HepG2 (cell line): Measurements from ENCODE around the gene MAP3K5. TPM values are rescaled to one million over a fixed set of nuclear protein-coding genes. Genes with fewer than 3 reads are reported as not detected.

Source experiments
- ATAC-seq: fragments of 200-7000 bp; cut with Tn5 transposase; 3 replicates; pipeline ENCODE4 v1.9.1; 2020; ENCODE audit warnings: mild to moderate bottlenecking, moderate library complexity
- BruUV-seq: library from RNA; stranded (reverse); fragments of 400-500 nt; replicated peaks from 2 replicates; lab custom pipeline; 2021; lab: Mats Ljungman, UMichigan
- CTCF ChIA-PET: fragments of 300-600 bp; formaldehyde crosslinking; extraction: SDS; loops from one replicate; lab custom pipeline; 2021; ENCODE audit warnings: low total read pairs, inconsistent platforms, low intra/inter-chr PET ratio; lab: Yijun Ruan, JAX
- POLR2A ChIA-PET: fragments of 350-600 bp; sonication (Branson Sonifier 250); formaldehyde crosslinking; loops from one replicate; lab custom pipeline; 2020; ENCODE audit warnings: antibody characterized with exemption, inconsistent platforms; lab: Yijun Ruan, JAX
- DNase-seq: peaks from one replicate; pipeline ENCODE4 v3.0.0-alpha.2; 2015; ENCODE audit warnings: low spot score
- FAIRE-seq: peaks from 3 replicates; lab custom pipeline; 2011; peaks lifted over from hg19 to GRCh38; lab: Jason Lieb, UNC
- H2AFZ ChIP-seq: one replicate; pipeline ENCODE4 v1.6.1; 2011; ENCODE audit warnings: low read length, inconsistent platforms
- H3K27ac ChIP-seq: fragments of 300-600 bp; 3 replicates; pipeline ENCODE4 v1.8.0; 2011; ENCODE audit warnings: mixed run types, mild to moderate bottlenecking, mixed read lengths, low read length, inconsistent platforms; ENCODE audit not compliant: insufficient read depth; ENCODE audit errors: extremely low read length
- H3K27me3 ChIP-seq, 2 experiments: fragments of 200-600 bp in 1 of 2; 2 replicates in 1 of 2; 3 replicates in 1 of 2; pipeline versions ENCODE4 v1.6.0 to v1.8.0; 2011; ENCODE audit warnings: low read length in 2 of 2, mild to moderate bottlenecking in 2 of 2, moderate library complexity in 2 of 2, inconsistent platforms in 1 of 2; ENCODE audit not compliant: insufficient read depth in 2 of 2, control insufficient read depth in 1 of 2
- H3K36me3 ChIP-seq, 2 experiments: fragments of 200-600 bp in 1 of 2; replicated peaks in 1 of 2; 2 replicates in 1 of 2; 3 replicates in 1 of 2; pipeline versions ENCODE4 v1.5.1 to v1.8.0; 2011; ENCODE audit warnings: low read length in 2 of 2, inconsistent platforms in 1 of 2; ENCODE audit not compliant: insufficient read depth in 2 of 2, control insufficient read depth in 1 of 2
- H3K4me1 ChIP-seq: 2 replicates; pipeline ENCODE4 v1.5.1; 2012; ENCODE audit warnings: low read length, inconsistent platforms; ENCODE audit not compliant: insufficient read depth
- H3K4me2 ChIP-seq: 2 replicates; pipeline ENCODE4 v1.6.0; 2011; ENCODE audit warnings: low read depth, low read length, inconsistent platforms
- H3K4me3 ChIP-seq, 3 experiments: fragments of 200-600 bp in 1 of 3; sonication (generic), shearing (Covaris generic) in 1 of 3; replicated peaks in 1 of 3; 2 replicates each; pipeline ENCODE4 v1.5.1; 2011 to 2016; ENCODE audit warnings: low read length in 3 of 3, inconsistent platforms in 2 of 3, low read depth in 2 of 3, mild to moderate bottlenecking in 2 of 3, control low read depth in 1 of 3, mixed read lengths in 1 of 3; ENCODE audit not compliant: insufficient read depth in 1 of 3
- H3K79me2 ChIP-seq: one replicate; pipeline ENCODE4 v1.6.1; 2011; ENCODE audit warnings: low read length, inconsistent platforms; ENCODE audit not compliant: insufficient read depth
- H3K9ac ChIP-seq: 2 replicates; pipeline ENCODE4 v1.6.0; 2011; ENCODE audit warnings: mild to moderate bottlenecking, low read depth, low read length, inconsistent platforms; ENCODE audit not compliant: insufficient read depth
- H3K9me3 ChIP-seq: 2 replicates; pipeline ENCODE4 v1.5.1; 2012; ENCODE audit warnings: mild to moderate bottlenecking, low read length
- H4K20me1 ChIP-seq: 2 replicates; pipeline ENCODE4 v1.6.0; 2011; ENCODE audit warnings: inconsistent platforms, mild to moderate bottlenecking, low read length, moderate library complexity; ENCODE audit not compliant: insufficient read depth
- CHD4 ChIP-seq: fragments of 200-600 bp; sonication (generic); IDR thresholded peaks from 2 replicates; pipeline ENCODE4 v1.7.0; 2017; ENCODE audit warnings: mild to moderate bottlenecking, low read length, borderline replicate concordance
- EEA1 ChIP-seq: sonication (generic); formaldehyde crosslinking; IDR thresholded peaks from 2 replicates; pipeline ENCODE4 v1.5.1; 2020; ENCODE audit warnings: mild to moderate bottlenecking, missing genetic modification reagents, borderline replicate concordance
- SP4 ChIP-seq: sonication (generic); formaldehyde crosslinking; IDR thresholded peaks from 2 replicates; pipeline ENCODE4 v1.8.1; 2023; ENCODE audit warnings: mild to moderate bottlenecking, missing genetic modification reagents
- TEAD2 ChIP-seq: sonication (generic); formaldehyde crosslinking; IDR thresholded peaks from 2 replicates; pipeline ENCODE4 v1.9.0; 2021; ENCODE audit warnings: missing genetic modification reagents
- ZNF225 ChIP-seq: sonication (generic); formaldehyde crosslinking; IDR thresholded peaks from 2 replicates; pipeline ENCODE4 v1.4.0; 2020; ENCODE audit warnings: mild to moderate bottlenecking, missing genetic modification reagents
- ZNF430 ChIP-seq: sonication (generic); formaldehyde crosslinking; IDR thresholded peaks from 2 replicates; pipeline ENCODE4 v1.9.0; 2021; ENCODE audit warnings: mild to moderate bottlenecking, missing genetic modification reagents
- ZNF776 ChIP-seq: sonication (generic); formaldehyde crosslinking; IDR thresholded peaks from 2 replicates; pipeline ENCODE4 v1.4.0; 2020; ENCODE audit warnings: mild to moderate bottlenecking, missing genetic modification reagents
- ZNF883 ChIP-seq: sonication (generic); formaldehyde crosslinking; IDR thresholded peaks from 2 replicates; pipeline ENCODE4 v1.5.1; 2020; ENCODE audit warnings: mild to moderate bottlenecking, missing genetic modification reagents; ENCODE audit errors: not compliant biosample characterization
- ZSCAN30 ChIP-seq: sonication (generic); formaldehyde crosslinking; IDR thresholded peaks from 2 replicates; pipeline ENCODE4 v1.5.0; 2020; ENCODE audit warnings: mild to moderate bottlenecking, missing genetic modification reagents
- WGBS: methylation state at CpG from one replicate; pipeline ENCODE4 v1.1.6; 2017; ENCODE audit warnings: low lambda C conversion rate; 5-methylcytosine and 5-hydroxymethylcytosine counted together
- in situ Hi-C: cut with HindIII; loops from 2 replicates; pipeline ENCODE4 v1.10.0; 2017; ENCODE audit warnings: low pct_unique_long_range_greater_than_20kb; ENCODE audit not compliant: extremely low pct_ligation_motif_present
- intact Hi-C: fragments of 100-400 bp; cut with micrococcal nuclease; formaldehyde crosslinking; loops from one replicate; pipeline ENCODE4 v1.10.0; 2022; ENCODE audit not compliant: unreplicated experiment
- polyA plus RNA-seq, 8 experiments: library from polyadenylated mRNA; depleted of rRNA in 3 of 8; stranded (reverse) in 7 of 8; unstranded in 1 of 8; fragments of >200 nt; fragmentation: Illumina TruSeq in 4 of 8; extraction: Trizol in 4 of 8; gene quantifications; 2 replicates each; pipeline versions ENCODE4 v1.2.1 to v1.2.3, GENCODE V29; 2011 to 2016; ENCODE audit warnings: low read depth in 4 of 8, missing spikeins in 1 of 8, mixed read lengths in 1 of 8; ENCODE audit not compliant: insufficient read depth in 1 of 8
- total RNA-seq, 5 experiments: library from RNA; depleted of rRNA; stranded (reverse); fragments of >200 nt; fragmentation: Illumina TruSeq; extraction: Trizol; gene quantifications; 2 replicates each; pipeline ENCODE4 v1.2.3, GENCODE V29; 2016; ENCODE audit warnings: low read depth in 1 of 5
- TF ChIP-seq, protein P1 (sequence below): sonication (generic); formaldehyde crosslinking; IDR thresholded peaks from 2 replicates; pipeline ENCODE4 v1.9.0; 2021; ENCODE audit warnings: missing genetic modification reagents, borderline replicate concordance
- TF ChIP-seq, protein P2 (sequence below): sonication (generic); formaldehyde crosslinking; conservative IDR thresholded peaks from 2 replicates; pipeline ENCODE4 v1.8.0; 2022; ENCODE audit warnings: mild to moderate bottlenecking, moderate library complexity, missing genetic modification reagents

The MAP3K5 gene
- total and polyA plus RNA-seq, 2 of the 13 experiments (the other 11 are each of a cell fraction or from before 2014, with no cell fraction given): not detected

DNA sequence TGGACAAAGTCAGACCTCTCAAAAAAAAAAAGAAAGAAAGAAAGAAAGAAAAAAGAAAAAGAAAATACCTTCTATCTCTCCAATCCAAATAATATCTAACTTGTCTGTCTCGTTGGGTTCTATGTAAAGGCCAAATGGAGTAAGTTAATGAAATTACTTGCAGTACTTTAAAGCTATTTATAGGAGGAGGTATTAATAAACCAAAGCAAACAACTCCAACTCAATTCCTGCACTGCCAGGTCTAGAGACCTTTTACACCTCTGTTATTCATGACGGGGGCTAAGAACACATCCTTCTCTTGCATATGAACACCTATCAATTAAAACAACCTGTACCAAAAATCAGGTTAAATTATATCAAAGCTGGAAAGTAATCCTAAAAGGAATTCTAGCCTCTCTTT, 80.6 kb downstream of the MAP3K5 start (continued):
- TF ChIP-seq, protein P1, sequence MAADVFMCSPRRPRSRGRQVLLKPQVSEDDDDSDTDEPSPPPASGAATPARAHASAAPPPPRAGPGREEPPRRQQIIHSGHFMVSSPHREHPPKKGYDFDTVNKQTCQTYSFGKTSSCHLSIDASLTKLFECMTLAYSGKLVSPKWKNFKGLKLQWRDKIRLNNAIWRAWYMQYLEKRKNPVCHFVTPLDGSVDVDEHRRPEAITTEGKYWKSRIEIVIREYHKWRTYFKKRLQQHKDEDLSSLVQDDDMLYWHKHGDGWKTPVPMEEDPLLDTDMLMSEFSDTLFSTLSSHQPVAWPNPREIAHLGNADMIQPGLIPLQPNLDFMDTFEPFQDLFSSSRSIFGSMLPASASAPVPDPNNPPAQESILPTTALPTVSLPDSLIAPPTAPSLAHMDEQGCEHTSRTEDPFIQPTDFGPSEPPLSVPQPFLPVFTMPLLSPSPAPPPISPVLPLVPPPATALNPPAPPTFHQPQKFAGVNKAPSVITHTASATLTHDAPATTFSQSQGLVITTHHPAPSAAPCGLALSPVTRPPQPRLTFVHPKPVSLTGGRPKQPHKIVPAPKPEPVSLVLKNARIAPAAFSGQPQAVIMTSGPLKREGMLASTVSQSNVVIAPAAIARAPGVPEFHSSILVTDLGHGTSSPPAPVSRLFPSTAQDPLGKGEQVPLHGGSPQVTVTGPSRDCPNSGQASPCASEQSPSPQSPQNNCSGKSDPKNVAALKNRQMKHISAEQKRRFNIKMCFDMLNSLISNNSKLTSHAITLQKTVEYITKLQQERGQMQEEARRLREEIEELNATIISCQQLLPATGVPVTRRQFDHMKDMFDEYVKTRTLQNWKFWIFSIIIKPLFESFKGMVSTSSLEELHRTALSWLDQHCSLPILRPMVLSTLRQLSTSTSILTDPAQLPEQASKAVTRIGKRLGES (CRISPR knock-in tag): no peak
- no peak for TF ChIP-seq ZNF430 (CRISPR knock-in tag)
- no peak for TF ChIP-seq EEA1 (CRISPR knock-in tag)

DNA sequence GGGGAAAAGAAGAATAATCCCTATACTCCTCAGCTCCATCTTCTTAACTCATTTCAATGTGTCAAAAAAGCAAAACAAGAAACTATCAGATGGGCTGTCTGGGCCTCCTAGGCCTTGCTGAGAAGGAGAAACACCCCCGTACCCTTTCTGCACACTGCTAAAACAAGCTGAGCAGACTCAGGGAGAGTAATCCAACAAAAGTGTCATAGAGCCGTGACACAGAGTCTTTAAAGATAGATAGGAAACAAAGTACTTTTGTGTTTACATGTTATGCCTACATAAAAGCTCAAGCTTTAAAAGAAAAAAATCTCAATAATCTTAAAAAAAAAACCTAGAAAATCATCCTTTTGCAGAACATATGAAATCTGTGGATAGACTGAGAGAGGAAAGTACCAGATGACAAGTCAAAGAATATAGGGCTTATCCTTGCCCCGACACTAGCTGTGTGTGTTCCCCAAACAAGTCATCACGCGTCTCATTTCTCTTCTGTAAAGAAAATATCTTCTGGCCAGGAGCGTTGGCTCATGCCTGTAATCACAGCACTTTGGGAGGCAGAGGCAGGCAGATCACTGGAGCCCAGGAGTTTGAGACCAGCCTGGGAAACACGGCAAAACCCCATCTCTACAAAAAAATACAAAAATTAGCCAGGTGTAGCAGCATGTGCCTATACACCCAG, 81.3 kb downstream of the MAP3K5 start:
- POLR2A ChIA-PET: no interaction called here
- in situ Hi-C loops: no loop called here
- TF ChIP-seq SP4 (CRISPR knock-in tag): no peak
- TF ChIP-seq, protein P2, sequence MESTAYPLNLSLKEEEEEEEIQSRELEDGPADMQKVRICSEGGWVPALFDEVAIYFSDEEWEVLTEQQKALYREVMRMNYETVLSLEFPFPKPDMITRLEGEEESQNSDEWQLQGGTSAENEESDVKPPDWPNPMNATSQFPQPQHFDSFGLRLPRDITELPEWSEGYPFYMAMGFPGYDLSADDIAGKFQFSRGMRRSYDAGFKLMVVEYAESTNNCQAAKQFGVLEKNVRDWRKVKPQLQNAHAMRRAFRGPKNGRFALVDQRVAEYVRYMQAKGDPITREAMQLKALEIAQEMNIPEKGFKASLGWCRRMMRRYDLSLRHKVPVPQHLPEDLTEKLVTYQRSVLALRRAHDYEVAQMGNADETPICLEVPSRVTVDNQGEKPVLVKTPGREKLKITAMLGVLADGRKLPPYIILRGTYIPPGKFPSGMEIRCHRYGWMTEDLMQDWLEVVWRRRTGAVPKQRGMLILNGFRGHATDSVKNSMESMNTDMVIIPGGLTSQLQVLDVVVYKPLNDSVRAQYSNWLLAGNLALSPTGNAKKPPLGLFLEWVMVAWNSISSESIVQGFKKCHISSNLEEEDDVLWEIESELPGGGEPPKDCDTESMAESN (CRISPR knock-in tag): no peak
- no peak for TF ChIP-seq ZSCAN30 (CRISPR knock-in tag)
- TF ChIP-seq TEAD2 (CRISPR knock-in tag): no peak
- no peak for TF ChIP-seq ZNF776 (CRISPR knock-in tag)
- no peak for TF ChIP-seq CHD4
- TF ChIP-seq ZNF883 (CRISPR knock-in tag): no peak
- no peak for TF ChIP-seq ZNF225

More for the DNA sequence above, 81.3 kb downstream of the MAP3K5 start:
- H3K4me2 ChIP-seq: no peak overlapping the region
- DNase-seq (no peak), ATAC-seq (no peak), FAIRE-seq (no peak)
- H3K4me3 ChIP-seq: no peak overlapping the region
- H2AFZ ChIP-seq: no peak overlapping the region
- no peaks in the 10 kb centered on the region for H4K20me1 ChIP-seq
- BruUV-seq: no TSS peak
- H3K27me3 ChIP-seq: no peaks in the 10 kb centered on the region
- CTCF ChIA-PET: no interaction called here
- H3K9me3 ChIP-seq: no peaks in the 10 kb centered on the region
- H3K4me1 ChIP-seq: no peaks in the 10 kb centered on the region
- no peak overlapping the region for H3K9ac ChIP-seq
- H3K79me2 ChIP-seq: no peaks in the 10 kb centered on the region
- intact Hi-C loops: no loop called here
- no peaks in the 10 kb centered on the region for H3K36me3 ChIP-seq
- 10% methylated on average over 7 of the region's 7 CpGs for WGBS
- no peak overlapping the region for H3K27ac ChIP-seq
